ENCODE results near the gene KCNMA1.

- TF ChIP-seq CTCF (IDR thresholded peaks at IDR 0.05; ENCODE audit: insufficient read depth, low read length, poor library complexity, severe bottlenecking) (no peak), EZH2phosphoT487 (conservative IDR thresholded peaks at IDR 0.05; ENCODE audit: low read length) (no peak)
These were observed 77.6 kb downstream of the KCNMA1 start for GRCh38 chr10:77560052-77560451.

Data from SU-DHL-6 (cell line).